HG02610 (cell line): Measurements from ENCODE around the gene NFKBIA.
"Not testable (repeated sequence)": the region's sequence is repeated elsewhere in the genome, so short reads cannot be mapped to it uniquely, and the experiment has no call there.

Experiments used
- ATAC-seq: cut with Tn5 transposase; IDR thresholded peaks from one replicate; pipeline ENCODE4 v1.9.1; 2021; ENCODE audit warnings: mild to moderate bottlenecking, moderate library complexity; ENCODE audit not compliant: unreplicated experiment

The NFKBIA gene, protein sequence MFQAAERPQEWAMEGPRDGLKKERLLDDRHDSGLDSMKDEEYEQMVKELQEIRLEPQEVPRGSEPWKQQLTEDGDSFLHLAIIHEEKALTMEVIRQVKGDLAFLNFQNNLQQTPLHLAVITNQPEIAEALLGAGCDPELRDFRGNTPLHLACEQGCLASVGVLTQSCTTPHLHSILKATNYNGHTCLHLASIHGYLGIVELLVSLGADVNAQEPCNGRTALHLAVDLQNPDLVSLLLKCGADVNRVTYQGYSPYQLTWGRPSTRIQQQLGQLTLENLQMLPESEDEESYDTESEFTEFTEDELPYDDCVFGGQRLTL

GRCh38 chr14:35404449-35405303 is at the start of gene NFKBIA:
Gene NFKBIA (minus strand): TSS chr14:35404749. CDS start chr14:35404644, 105 bp downstream.
- ATAC-seq: peak; percentile 49

DNA sequence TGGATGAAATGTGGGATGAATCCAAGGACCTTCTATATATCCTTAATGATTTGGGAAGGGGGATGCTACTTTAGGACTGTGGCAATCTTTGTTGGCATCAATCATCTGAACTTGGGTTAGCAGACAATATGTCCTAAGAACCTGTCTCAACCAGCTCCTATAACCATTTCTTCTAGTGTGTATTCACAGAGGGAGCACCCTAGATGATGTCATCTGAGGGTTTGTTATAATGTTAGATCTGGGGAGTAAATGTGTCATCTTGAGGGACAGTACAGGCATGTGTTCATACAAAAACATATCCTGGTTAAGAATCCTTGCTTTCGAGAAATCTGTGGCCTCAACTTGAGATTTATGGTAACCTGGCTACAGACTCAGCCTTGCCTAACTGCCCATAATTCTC is 41.9 kb upstream of the NFKBIA start:
- ATAC-seq: no peak

DNA sequence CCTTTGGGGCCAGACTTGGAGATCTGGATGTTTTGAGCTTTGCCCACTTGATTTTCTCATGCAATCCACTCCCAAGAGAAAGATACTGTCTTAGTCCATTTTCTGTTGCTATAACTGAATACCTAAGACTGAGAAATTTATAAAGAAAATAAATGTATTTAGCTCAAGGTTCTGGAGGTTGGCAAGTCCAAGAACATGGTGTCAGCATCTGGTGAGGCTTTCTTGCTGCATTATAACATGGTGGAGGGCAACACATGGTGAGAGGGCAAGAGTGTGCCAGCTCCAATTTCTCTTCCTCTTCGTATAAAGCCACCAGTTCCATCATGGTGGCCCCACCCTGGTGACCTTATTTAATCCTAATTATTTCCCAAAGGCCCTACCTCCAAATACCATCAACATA is 39.6 kb upstream of the NFKBIA start:
- ATAC-seq: no peak

DNA sequence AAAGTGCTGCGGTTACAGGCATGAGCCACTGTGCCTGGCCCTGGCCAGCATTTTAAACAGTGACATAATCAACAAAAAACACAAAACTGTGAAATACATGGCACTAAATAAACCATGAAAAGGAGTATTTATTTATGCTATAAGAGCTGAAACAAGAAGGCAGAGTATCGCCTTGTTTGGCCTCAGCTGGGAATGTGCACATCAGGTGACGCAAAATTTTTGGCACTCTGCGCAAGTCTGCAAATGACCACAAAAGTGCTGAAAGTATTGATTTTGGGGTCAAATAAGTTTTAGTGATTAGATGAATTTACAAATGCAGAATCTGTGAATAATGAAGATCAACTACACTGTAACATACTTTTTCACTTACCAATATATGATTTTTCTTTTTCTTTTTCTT is 36.6 kb upstream of the NFKBIA start:
- no peak for ATAC-seq

DNA sequence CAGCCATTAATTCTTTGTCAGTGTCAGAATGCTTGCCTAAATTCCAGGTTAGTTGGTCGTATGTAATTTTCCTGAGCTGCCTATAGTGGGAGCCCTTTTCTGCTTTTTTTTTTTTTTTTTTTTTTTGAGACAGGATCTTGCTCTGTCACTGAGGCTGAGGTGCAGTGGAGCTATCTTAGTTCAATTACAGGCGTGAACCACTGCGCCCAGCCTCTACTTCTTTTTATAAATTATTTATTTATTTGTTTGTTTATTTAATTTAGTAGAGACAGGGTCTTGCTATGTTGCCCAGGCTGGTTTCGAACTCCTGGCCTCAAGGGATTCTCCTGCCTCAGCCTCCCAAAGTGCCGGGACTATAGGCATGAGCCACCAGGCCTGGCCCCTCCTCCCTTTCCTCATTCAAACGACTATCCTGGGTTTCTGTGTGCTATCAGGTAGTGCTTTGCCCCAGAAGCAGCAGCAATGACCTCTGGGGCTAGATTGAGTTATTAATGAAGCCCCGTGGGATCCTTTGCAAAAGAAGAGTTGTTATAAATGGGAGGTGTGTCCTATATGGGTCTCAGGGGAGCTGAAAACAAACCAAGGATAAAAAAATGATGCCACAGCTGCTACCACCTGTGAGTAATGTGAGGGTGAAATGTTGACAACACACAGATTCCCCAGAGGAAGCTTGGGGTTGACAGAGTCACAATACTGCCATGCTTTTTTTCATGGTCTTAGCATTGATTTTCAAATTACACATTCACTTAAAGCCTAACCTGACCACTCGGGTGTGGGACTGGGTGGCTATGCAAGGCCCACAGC is 34.6 kb upstream of the NFKBIA start:
- ATAC-seq: no peak

GRCh38 chr14:35438492-35438891 is 33.9 kb upstream of the NFKBIA start:
- not testable (repeated sequence) for ATAC-seq

GRCh38 chr14:35435177-35435576 is 30.6 kb upstream of the NFKBIA start:
- no peak for ATAC-seq

GRCh38 chr14:35433826-35434225 is 29.3 kb upstream of the NFKBIA start:
- no peak for ATAC-seq

GRCh38 chr14:35430459-35431199 is 26.1 kb upstream of the NFKBIA start:
- no peak for ATAC-seq

- ATAC-seq: no peak
Observed at GRCh38 chr14:35429951-35430350, 25.4 kb upstream of the NFKBIA start.

DNA sequence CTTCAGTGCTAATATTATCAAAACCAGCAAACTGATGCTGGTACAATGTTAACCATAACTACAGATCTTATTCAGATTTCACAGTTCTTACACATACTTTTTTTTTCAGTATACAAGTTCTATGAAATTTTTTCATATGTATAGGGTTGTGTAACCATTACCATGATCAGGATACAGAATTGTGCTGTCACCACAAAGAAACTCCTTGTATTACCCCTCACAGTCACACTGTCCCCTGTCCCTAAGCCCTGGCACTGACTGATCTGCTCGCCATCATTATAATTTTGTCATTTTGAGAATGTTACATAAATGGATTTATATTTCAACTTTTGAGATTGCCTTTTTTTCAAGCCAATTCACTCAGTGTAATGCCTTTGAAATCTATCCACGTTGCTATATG is 21.3 kb upstream of the NFKBIA start:
- no peak for ATAC-seq

GRCh38 chr14:35423621-35424020 is 19.1 kb upstream of the NFKBIA start:
- no peak for ATAC-seq

GRCh38 chr14:35420036-35420811 is 15.7 kb upstream of the NFKBIA start:
- ATAC-seq: no peak

DNA sequence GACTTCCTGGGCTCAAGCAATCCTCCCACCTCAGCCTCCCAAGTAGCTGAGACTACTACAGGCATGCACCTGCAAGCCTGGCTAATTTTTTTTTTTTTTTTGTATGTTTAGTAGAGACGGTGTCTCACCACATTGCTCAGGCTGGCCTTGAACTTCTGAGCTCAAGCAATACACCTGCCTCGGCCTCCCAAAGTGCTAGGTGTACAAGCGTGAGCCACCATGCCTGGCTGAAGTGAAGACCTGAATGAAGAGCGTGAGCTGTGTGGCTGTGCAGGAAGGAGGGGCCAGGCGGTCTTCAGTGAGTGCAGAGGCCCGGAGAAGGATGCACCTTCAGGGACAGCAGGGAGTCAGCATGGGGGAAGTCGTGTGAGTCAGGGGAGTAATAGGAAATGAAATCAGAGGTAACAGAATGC is 14.9 kb upstream of the NFKBIA start:
- ATAC-seq: no peak

GRCh38 chr14:35418093-35418492 is 13.5 kb upstream of the NFKBIA start:
- no peak for ATAC-seq

DNA sequence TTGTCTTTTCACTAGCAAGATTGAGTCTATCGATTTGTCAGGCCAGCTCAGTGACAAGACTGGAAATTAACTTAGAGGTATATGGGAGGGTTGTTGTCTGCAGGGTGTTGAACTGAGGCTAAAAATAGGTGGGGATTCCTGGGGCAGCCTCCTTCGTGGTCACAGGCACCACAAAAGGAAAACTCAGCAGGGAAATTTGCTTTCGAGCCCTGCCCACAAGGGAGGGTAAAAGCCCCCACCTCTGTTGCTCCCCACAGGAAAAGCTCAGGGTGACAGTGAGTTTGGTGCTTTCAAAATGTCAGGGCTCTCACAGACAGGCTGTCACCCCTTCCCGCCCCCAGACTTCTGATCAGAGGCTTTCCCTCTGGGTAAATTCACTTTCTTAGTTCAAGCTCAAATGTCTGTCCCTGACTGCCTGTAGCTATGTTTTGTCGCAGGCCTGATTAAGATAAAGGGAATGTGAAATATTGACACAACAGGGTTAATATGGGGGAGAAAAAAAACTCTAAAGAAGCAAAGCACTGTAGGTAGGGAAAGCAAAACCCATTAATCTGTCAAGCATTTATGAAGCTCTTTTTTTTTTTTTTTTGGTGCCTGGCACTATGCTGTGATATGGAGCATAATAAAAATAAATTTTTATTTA is 11.7 kb upstream of the NFKBIA start:
- ATAC-seq: peak; percentile 60

DNA sequence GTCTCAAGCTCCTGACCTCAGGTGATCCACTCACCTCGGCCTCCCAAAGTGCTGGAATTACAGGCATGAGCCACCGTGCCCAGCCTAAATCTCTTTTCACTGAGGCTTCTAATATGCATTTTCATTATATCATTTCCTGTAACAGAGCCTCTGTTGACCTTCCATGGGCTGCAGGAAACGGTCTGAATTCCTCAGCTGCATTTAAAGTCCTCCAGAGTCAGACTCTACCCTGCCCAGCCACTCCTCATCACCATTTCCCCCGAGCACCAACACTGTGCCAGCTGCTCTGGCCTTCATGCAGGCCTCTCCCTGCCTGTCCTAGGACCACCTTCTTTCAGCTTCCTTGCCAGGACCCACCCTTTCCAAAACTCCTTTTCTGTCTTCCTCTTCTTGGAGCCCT is 9.8 kb upstream of the NFKBIA start:
- no peak for ATAC-seq

GRCh38 chr14:35412272-35413056 is 7.9 kb upstream of the NFKBIA start:
- no peak for ATAC-seq

DNA sequence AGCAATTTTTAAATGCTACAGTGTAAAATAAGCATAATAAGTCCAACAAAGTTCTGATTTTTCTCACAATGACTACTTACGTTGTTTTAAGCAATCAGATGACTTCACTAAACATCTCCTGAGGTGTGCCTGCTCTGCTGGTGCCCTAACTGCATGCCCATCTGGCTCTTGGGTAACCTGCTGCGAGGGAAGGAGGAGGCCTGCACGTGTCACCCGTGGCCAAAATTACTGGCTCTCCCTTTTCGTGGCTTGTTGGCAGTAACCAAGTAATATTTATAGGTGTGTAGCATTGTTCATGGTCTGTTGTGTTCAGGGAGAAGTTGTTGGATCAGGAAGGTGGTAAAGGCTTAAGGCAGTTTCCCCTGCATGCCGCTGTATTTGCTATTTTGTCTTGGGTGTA is 6.3 kb upstream of the NFKBIA start:
- ATAC-seq: no peak
